BE2C (cell line): ENCODE measurements around the gene KCNIP4.
A peak's percentile ranks its signal among the peaks of the same experiment; 100 is the strongest.

ENCODE experiments used
- DNase-seq: peaks from one replicate; pipeline ENCODE4 v3.0.0-alpha.2; 2020
- H3K27me3 ChIP-seq: fragments of 250-450 bp; sonication (Bioruptor Pico); 2 replicates; pipeline ENCODE4 v1.5.1; 2020; ENCODE audit warnings: mild to moderate bottlenecking
- H3K36me3 ChIP-seq: fragments of 250-450 bp; sonication (Bioruptor Pico); 2 replicates; pipeline ENCODE4 v1.5.1; 2020; ENCODE audit warnings: mild to moderate bottlenecking
- H3K4me1 ChIP-seq: fragments of 250-450 bp; sonication (Bioruptor Pico); 2 replicates; pipeline ENCODE4 v1.5.1; 2020
- H3K4me3 ChIP-seq: 2 replicates; pipeline ENCODE4 v1.5.1; 2011; ENCODE audit warnings: low read depth, low read length
- H3K9me3 ChIP-seq: fragments of 250-450 bp; sonication (Bioruptor Pico); 2 replicates; pipeline ENCODE4 v1.5.1; 2020
- TF ChIP-seq, protein P1 (sequence below): IDR thresholded peaks from 2 replicates; pipeline ENCODE4 v1.5.1; 2012; ENCODE audit warnings: mild to moderate bottlenecking, low read depth, low read length

Gene KCNIP4

DNA sequence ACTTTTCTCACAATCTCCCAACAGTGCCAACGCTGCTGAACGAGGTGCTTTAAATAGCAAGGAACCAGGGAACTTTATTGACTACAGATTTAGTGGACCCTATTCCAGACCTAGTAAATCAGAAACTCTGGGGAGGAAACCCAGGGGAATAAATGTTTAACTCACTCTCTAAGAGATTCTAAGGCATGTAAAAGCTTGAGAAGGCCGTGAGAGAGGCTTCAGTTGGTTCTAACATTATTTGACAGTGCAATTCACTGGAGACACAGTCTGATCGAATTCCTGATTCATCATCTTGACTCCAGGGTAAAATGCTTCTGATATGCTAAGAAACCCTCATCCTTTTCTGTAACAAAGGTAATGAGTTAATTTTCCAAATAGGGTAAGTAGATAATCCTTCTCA lies 494.4 kb downstream of the KCNIP4 start:
- Histone ChIP-seq H3K27me3 (no peaks in the 10 kb centered on the region), H3K36me3 (no peaks in the 10 kb centered on the region), H3K9me3 (no peaks in the 10 kb centered on the region), H3K4me3 (no peak overlapping the region), H3K4me1 (no peaks in the 10 kb centered on the region)
- DNase-seq: no peak
- TF ChIP-seq, protein P1, sequence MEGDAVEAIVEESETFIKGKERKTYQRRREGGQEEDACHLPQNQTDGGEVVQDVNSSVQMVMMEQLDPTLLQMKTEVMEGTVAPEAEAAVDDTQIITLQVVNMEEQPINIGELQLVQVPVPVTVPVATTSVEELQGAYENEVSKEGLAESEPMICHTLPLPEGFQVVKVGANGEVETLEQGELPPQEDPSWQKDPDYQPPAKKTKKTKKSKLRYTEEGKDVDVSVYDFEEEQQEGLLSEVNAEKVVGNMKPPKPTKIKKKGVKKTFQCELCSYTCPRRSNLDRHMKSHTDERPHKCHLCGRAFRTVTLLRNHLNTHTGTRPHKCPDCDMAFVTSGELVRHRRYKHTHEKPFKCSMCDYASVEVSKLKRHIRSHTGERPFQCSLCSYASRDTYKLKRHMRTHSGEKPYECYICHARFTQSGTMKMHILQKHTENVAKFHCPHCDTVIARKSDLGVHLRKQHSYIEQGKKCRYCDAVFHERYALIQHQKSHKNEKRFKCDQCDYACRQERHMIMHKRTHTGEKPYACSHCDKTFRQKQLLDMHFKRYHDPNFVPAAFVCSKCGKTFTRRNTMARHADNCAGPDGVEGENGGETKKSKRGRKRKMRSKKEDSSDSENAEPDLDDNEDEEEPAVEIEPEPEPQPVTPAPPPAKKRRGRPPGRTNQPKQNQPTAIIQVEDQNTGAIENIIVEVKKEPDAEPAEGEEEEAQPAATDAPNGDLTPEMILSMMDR: no peak

DNA sequence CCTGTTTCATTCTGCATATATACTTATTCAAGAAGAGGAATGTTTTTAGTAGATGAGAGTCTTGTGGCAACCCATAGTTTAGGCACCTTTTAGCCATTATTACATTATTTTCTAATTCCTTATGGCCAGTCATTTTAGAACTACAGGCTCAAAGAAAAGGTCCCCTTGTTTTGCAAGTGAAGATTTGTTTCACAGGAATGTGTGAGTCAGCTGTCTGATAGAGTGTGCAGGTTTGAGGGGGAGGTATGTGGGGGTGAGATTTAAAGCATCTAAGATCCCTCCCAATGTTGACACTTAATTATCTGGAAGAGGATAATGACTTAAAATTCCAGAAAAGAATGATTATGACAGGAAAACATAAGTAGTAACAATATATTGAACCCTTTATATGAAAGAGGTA lies 495.6 kb downstream of the KCNIP4 start:
- Histone ChIP-seq H3K4me3 (no peak overlapping the region), H3K4me1 (no peaks in the 10 kb centered on the region), H3K36me3 (no peaks in the 10 kb centered on the region), H3K27me3 (no peaks in the 10 kb centered on the region), H3K9me3 (no peaks in the 10 kb centered on the region)
- TF ChIP-seq, protein P1: no peak
- DNase-seq: no peak

DNA sequence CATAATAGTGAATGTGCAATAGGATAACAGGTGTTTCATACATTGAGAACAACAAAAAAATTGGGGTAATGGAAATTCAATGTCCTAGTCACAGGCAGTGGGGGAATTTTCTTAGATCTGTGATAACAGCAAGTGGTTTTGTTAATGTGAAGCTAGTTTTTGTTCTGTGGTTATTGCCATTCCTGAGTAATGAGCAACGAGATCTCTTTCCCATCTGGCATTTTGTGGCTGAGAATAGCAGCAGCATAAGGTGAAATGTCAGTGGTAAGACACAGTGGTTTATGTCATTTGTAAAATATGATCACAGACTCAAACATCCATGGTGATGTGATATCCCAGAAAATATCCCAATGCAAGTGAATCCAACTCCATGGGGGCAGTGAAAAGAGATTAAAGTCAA lies 497.5 kb downstream of the KCNIP4 start:
- no peak for DNase-seq
- Histone ChIP-seq H3K4me1 (no peaks in the 10 kb centered on the region), H3K36me3 (no peaks in the 10 kb centered on the region), H3K27me3 (no peaks in the 10 kb centered on the region), H3K4me3 (no peak overlapping the region), H3K9me3 (no peaks in the 10 kb centered on the region)
- TF ChIP-seq, protein P1: no peak

DNA sequence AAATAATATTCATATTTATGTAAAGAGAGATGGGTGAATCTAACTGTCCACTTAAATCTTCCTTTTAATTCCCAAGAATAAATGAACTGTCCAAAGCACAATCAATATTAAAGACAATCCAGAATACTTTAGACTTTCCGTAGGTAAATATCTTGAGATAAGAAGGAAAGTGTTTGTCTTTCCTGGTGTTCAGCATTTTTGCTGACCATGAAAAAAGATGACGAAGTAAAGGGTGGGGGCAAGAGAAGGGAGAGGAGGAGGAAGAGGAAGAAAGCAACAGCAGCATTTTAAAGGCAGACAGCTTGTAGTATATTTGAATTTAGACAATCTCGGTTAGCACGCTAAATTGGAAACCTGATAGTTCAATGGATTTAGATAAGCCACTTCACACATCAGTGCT lies 498.2 kb downstream of the KCNIP4 start:
- no peaks in the 10 kb centered on the region for H3K27me3 ChIP-seq
- no peaks in the 10 kb centered on the region for H3K36me3 ChIP-seq
- TF ChIP-seq, protein P1: no peak
- no peak for DNase-seq
- no peaks in the 10 kb centered on the region for H3K9me3 ChIP-seq
- no peak overlapping the region for H3K4me3 ChIP-seq
- no peaks in the 10 kb centered on the region for H3K4me1 ChIP-seq

DNA sequence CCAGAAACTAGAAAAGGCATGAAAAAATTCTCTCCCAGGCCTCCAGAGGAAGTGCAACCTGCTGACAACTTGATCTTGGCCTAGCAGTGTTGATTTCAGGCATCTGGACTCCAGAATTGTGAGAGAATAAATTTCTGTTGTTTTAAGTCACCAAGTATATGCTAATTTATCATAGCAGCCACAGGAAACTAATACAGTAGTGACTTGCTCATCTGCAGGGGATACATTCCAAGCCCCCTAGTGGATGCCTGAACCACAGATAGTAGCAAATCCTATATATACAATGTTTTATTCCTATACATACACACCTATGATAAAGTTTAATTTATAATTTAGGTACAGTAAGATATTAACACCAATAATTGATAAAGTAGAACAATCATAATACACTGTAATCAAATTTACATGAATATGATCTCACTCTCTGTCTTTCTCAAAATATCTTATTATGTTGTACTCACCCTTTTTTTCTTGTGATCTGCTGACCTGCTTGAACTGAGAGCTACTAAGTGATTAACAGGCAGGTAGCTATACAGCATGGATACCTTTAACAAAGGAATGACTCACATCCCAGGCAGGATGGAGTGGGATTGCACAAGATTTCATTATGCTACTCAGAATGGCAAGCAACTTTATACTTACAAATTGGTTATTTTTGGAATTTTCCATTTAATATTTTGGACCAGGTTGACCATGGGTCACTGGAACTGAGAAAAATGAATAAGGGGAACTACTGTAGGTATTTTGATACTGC lies 501.1 kb downstream of the KCNIP4 start:
- Histone ChIP-seq H3K9me3 (no peaks in the 10 kb centered on the region), H3K27me3 (no peaks in the 10 kb centered on the region), H3K4me3 (no peak overlapping the region), H3K36me3 (no peaks in the 10 kb centered on the region), H3K4me1 (no peaks in the 10 kb centered on the region)
- DNase-seq: no peak
- TF ChIP-seq, protein P1: peak; percentile 41

DNA sequence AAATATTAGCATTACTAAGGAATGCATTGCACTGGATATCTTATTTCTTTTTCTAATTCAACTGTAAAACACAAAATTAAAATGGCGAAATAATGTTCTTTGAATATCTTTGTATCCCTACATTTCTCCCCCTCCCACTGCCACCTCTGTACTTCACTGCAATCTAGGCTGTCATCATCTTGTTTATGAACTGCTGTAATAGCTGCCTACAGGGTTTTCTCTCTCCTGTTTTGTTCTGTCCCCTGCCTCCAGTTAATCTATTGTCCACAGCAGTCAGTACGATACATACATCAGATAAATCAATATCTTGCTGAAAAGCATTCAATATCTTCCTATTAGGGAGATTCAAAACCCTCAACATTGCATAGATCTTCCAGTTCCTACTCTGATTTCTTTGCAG lies 528.4 kb downstream of the KCNIP4 start:
- no peaks in the 10 kb centered on the region for H3K9me3 ChIP-seq
- no peaks in the 10 kb centered on the region for H3K36me3 ChIP-seq
- H3K4me3 ChIP-seq: no peak overlapping the region
- H3K4me1 ChIP-seq: peaks cover 9% of the 10 kb centered on the region; the same call in 1 of the 2 replicates
- no peaks in the 10 kb centered on the region for H3K27me3 ChIP-seq
- DNase-seq: no peak
- TF ChIP-seq, protein P1: no peak
